GM23338 (cell line): ENCODE results near the gene FHAD1. TPM values are rescaled to one million over a fixed set of nuclear protein-coding genes. Genes with fewer than 3 reads are reported as not detected.

Experiments used
- ATAC-seq: fragments of 200-7000 bp; cut with Tn5 transposase; 3 replicates; pipeline ENCODE4 v1.9.1; 2020
- DNase-seq: peaks from one replicate; pipeline ENCODE4 v3.0.0-alpha.2; 2015; ENCODE audit warnings: low spot score
- H2AFZ ChIP-seq: fragments of 200-600 bp; sonication (generic); 2 replicates; pipeline ENCODE4 v1.8.0; 2016; ENCODE audit warnings: antibody characterized with exemption, mild to moderate bottlenecking, moderate library complexity
- H3F3A ChIP-seq: fragments of 200-600 bp; sonication (generic); replicated peaks from 2 replicates; pipeline ENCODE4 v1.8.0; 2017; ENCODE audit warnings: antibody characterized with exemption, mixed run types, low read depth
- H3K27ac ChIP-seq: fragments of 200-600 bp; sonication (generic); 2 replicates; pipeline ENCODE4 v1.6.1; 2016; ENCODE audit warnings: low read depth
- H3K27me3 ChIP-seq: fragments of 200-600 bp; sonication (generic); 2 replicates; pipeline ENCODE4 v1.8.0; 2016; ENCODE audit warnings: mild to moderate bottlenecking, mixed run types, moderate library complexity; ENCODE audit not compliant: insufficient read depth
- H3K36me3 ChIP-seq: fragments of 200-600 bp; sonication (generic); 2 replicates; pipeline ENCODE4 v1.8.0; 2016; ENCODE audit warnings: mild to moderate bottlenecking; ENCODE audit not compliant: insufficient read depth
- H3K4me1 ChIP-seq: fragments of 200-600 bp; sonication (generic); 2 replicates; pipeline ENCODE4 v1.8.0; 2016; ENCODE audit warnings: mild to moderate bottlenecking, moderate library complexity; ENCODE audit not compliant: insufficient read depth
- H3K4me2 ChIP-seq: fragments of 200-600 bp; sonication (generic); 2 replicates; pipeline ENCODE4 v1.7.1; 2017; ENCODE audit warnings: mixed run types
- H3K4me3 ChIP-seq: fragments of 200-600 bp; sonication (generic); 2 replicates; pipeline ENCODE4 v1.6.1; 2016; ENCODE audit warnings: mixed run types
- H3K79me2 ChIP-seq: fragments of 200-600 bp; sonication (generic); replicated peaks from 2 replicates; pipeline ENCODE4 v1.8.0; 2017; ENCODE audit warnings: mild to moderate bottlenecking; ENCODE audit not compliant: insufficient read depth
- H3K9me2 ChIP-seq: fragments of 200-600 bp; sonication (generic); 2 replicates; pipeline ENCODE4 v1.8.0; 2017; ENCODE audit not compliant: insufficient read depth
- H4K20me1 ChIP-seq: fragments of 200-600 bp; sonication (generic); replicated peaks from 2 replicates; pipeline ENCODE4 v1.8.0; 2017; ENCODE audit warnings: mild to moderate bottlenecking; ENCODE audit not compliant: insufficient read depth
- H3K27ac Mint-ChIP-seq: 2 replicates; pipeline ENCODE4 v1.8.0; 2020; ENCODE audit warnings: inconsistent platforms, mild to moderate bottlenecking, moderate library complexity, mixed read lengths
- H3K27me3 Mint-ChIP-seq: 3 replicates; pipeline ENCODE4 v1.8.0; 2022; ENCODE audit warnings: low read depth, mild to moderate bottlenecking, moderate library complexity, mixed read lengths, inconsistent platforms; ENCODE audit not compliant: insufficient read depth, poor library complexity
- H3K36me3 Mint-ChIP-seq: 3 replicates; pipeline ENCODE4 v1.8.0; 2021; ENCODE audit warnings: low read depth, mild to moderate bottlenecking, inconsistent platforms, moderate library complexity, mixed read lengths
- H3K4me1 Mint-ChIP-seq: 3 replicates; pipeline ENCODE4 v1.8.0; 2020; ENCODE audit warnings: mild to moderate bottlenecking, inconsistent platforms, mixed read lengths
- H3K4me3 Mint-ChIP-seq: 3 replicates; pipeline ENCODE4 v1.8.0; 2021; ENCODE audit warnings: moderate library complexity, mild to moderate bottlenecking, inconsistent platforms, mixed read lengths
- H3K9me3 Mint-ChIP-seq: 3 replicates; pipeline ENCODE4 v1.8.0; 2020; ENCODE audit warnings: moderate library complexity, mild to moderate bottlenecking, inconsistent platforms, mixed read lengths
- CREB1 ChIP-seq: fragments of 250-450 bp; sonication (Bioruptor Pico); IDR thresholded peaks from 2 replicates; pipeline ENCODE4 v1.5.0; 2020; ENCODE audit warnings: low read depth, mild to moderate bottlenecking, moderate library complexity
- EZH2 ChIP-seq: fragments of 200-600 bp; sonication (generic); IDR thresholded peaks from one replicate; pipeline ENCODE4 v1.8.0; 2017; ENCODE audit warnings: antibody characterized with exemption, mild to moderate bottlenecking, low read depth; ENCODE audit not compliant: unreplicated experiment
- EZH2phosphoT487 ChIP-seq: fragments of 200-600 bp; sonication (generic); IDR thresholded peaks from one replicate; pipeline ENCODE4 v1.8.1; 2018; ENCODE audit warnings: antibody characterized with exemption; ENCODE audit not compliant: unreplicated experiment
- JUNB ChIP-seq: IDR thresholded peaks from one replicate; pipeline ENCODE4 v1.6.1; 2016; ENCODE audit warnings: antibody characterized with exemption; ENCODE audit not compliant: unreplicated experiment
- NANOG ChIP-seq: IDR thresholded peaks from 2 replicates; pipeline ENCODE4 v1.6.1; 2016; ENCODE audit warnings: antibody characterized with exemption, borderline replicate concordance
- POLR2AphosphoS5 ChIP-seq: IDR thresholded peaks from 2 replicates; pipeline ENCODE4 v1.6.1; 2016; ENCODE audit warnings: antibody characterized with exemption, low read depth
- STAT1 ChIP-seq: IDR thresholded peaks from one replicate; pipeline ENCODE4 v1.6.1; 2016; ENCODE audit warnings: antibody characterized with exemption; ENCODE audit not compliant: unreplicated experiment
- ZNF114 ChIP-seq: fragments of 250-450 bp; sonication (Bioruptor Pico); IDR thresholded peaks from 2 replicates; pipeline ENCODE4 v1.5.0; 2020; ENCODE audit warnings: mild to moderate bottlenecking, moderate library complexity
- ZNF331 ChIP-seq: fragments of 250-450 bp; sonication (Bioruptor Pico); IDR thresholded peaks from 2 replicates; pipeline ENCODE4 v1.5.0; 2020; ENCODE audit warnings: low read depth, mild to moderate bottlenecking, moderate library complexity
- polyA plus RNA-seq: library from polyadenylated mRNA; unstranded; fragments of >200 nt; fragmentation: Nextera tagmentation; extraction: Ambion mirVana; gene quantifications from 2 replicates; pipeline ENCODE4 v1.2.1, GENCODE V29; 2016
- total RNA-seq: library from RNA; depleted of rRNA; stranded (reverse); fragments of >200 nt; shearing (Covaris generic); gene quantifications from 2 replicates; pipeline ENCODE4 v1.2.3, GENCODE V29; 2014
- TF ChIP-seq, protein P1 (sequence below), 2 experiments: fragments of 200-600 bp in 1 of 2; sonication (generic) in 1 of 2; conservative IDR thresholded peaks; 2 replicates each; pipeline versions ENCODE4 v1.5.1 to v1.6.1; 2016 to 2017; ENCODE audit warnings: antibody characterized with exemption in 2 of 2, low read depth in 2 of 2, mild to moderate bottlenecking in 2 of 2, moderate library complexity in 1 of 2
- TF ChIP-seq, protein P2 (sequence below): IDR thresholded peaks from 2 replicates; pipeline ENCODE4 v1.6.1; 2016; ENCODE audit warnings: antibody characterized with exemption
- TF ChIP-seq, protein P3 (sequence below): IDR thresholded peaks from one replicate; pipeline ENCODE4 v1.6.1; 2018; ENCODE audit warnings: antibody characterized with exemption; ENCODE audit not compliant: unreplicated experiment

Gene FHAD1
- total and polyA plus RNA-seq, 2 experiments from 2014 or later, result 1.8 to 3.3 TPM

DNA sequence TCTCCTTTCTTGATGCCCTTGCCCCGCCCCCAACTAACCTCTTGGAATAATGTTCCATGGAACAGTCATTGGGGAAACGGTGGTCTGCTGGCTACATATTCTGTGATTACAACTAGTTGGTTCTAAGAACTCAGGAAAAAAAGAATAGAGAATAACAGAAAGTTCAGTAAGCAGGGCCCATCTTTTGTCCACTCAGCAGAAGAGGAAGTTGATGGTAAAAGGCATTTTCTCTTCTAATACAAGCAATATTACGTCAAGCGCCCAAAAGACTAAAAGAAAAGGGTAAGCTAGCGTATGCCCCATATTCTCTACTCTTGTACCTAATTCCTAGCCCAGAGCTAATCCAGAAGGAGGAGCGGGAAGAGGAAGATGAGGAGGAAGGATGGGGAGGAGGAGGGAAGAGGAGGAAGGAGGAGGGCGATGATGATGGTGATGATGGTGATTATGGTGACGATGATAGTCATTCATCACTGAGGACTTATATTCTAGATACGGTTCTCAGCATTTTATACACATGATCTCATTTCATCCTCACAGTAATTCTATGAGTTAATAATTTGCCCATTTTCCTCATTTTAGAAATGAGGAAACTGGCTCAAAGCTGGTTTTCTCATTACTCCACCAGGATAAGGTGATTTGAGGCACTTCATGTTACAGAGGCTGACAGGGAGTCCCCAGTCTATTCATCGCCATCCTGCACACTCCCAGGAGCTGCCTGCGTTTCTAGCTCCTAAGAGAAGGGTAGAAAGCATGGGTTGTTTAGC lies 86.1 kb downstream of the FHAD1 start:
- ATAC-seq (no peak), DNase-seq (no peak)
- H3K4me2 ChIP-seq, result no peak overlapping the region
- Mint-ChIP-seq H3K27me3 (peaks cover 4% of the 10 kb centered on the region), H3K4me3 (no peak overlapping the region), H3K9me3 (peaks cover under 1% of the 10 kb centered on the region; the same call in 1 of the 3 replicates), H3K4me1 (no peaks in the 10 kb centered on the region), H3K27ac (no peak overlapping the region), H3K36me3 (no peaks in the 10 kb centered on the region; the same call in 2 of the 3 replicates)
- H3K4me1 ChIP-seq, result no peaks in the 10 kb centered on the region
- no peaks in the 10 kb centered on the region for H3K36me3 ChIP-seq
- no peaks in the 10 kb centered on the region for H3K27me3 ChIP-seq
- no peak overlapping the region for H2AFZ ChIP-seq
- no peaks in the 10 kb centered on the region for H4K20me1 ChIP-seq
- TF ChIP-seq STAT1 (no peak), ZNF331 (CRISPR knock-in tag) (no peak), NANOG (no peak), ZNF114 (no peak), JUNB (no peak), EZH2phosphoT487 (no peak), POLR2AphosphoS5 (no peak), EZH2 (no peak), CREB1 (no peak)
- TF ChIP-seq, protein P1, sequence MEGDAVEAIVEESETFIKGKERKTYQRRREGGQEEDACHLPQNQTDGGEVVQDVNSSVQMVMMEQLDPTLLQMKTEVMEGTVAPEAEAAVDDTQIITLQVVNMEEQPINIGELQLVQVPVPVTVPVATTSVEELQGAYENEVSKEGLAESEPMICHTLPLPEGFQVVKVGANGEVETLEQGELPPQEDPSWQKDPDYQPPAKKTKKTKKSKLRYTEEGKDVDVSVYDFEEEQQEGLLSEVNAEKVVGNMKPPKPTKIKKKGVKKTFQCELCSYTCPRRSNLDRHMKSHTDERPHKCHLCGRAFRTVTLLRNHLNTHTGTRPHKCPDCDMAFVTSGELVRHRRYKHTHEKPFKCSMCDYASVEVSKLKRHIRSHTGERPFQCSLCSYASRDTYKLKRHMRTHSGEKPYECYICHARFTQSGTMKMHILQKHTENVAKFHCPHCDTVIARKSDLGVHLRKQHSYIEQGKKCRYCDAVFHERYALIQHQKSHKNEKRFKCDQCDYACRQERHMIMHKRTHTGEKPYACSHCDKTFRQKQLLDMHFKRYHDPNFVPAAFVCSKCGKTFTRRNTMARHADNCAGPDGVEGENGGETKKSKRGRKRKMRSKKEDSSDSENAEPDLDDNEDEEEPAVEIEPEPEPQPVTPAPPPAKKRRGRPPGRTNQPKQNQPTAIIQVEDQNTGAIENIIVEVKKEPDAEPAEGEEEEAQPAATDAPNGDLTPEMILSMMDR (conservative IDR thresholded peaks at IDR 0.05; ENCODE audit: low read depth in 2 of 2), result no peak
- TF ChIP-seq, protein P2, sequence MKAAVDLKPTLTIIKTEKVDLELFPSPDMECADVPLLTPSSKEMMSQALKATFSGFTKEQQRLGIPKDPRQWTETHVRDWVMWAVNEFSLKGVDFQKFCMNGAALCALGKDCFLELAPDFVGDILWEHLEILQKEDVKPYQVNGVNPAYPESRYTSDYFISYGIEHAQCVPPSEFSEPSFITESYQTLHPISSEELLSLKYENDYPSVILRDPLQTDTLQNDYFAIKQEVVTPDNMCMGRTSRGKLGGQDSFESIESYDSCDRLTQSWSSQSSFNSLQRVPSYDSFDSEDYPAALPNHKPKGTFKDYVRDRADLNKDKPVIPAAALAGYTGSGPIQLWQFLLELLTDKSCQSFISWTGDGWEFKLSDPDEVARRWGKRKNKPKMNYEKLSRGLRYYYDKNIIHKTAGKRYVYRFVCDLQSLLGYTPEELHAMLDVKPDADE, result no peak
- TF ChIP-seq, protein P3, sequence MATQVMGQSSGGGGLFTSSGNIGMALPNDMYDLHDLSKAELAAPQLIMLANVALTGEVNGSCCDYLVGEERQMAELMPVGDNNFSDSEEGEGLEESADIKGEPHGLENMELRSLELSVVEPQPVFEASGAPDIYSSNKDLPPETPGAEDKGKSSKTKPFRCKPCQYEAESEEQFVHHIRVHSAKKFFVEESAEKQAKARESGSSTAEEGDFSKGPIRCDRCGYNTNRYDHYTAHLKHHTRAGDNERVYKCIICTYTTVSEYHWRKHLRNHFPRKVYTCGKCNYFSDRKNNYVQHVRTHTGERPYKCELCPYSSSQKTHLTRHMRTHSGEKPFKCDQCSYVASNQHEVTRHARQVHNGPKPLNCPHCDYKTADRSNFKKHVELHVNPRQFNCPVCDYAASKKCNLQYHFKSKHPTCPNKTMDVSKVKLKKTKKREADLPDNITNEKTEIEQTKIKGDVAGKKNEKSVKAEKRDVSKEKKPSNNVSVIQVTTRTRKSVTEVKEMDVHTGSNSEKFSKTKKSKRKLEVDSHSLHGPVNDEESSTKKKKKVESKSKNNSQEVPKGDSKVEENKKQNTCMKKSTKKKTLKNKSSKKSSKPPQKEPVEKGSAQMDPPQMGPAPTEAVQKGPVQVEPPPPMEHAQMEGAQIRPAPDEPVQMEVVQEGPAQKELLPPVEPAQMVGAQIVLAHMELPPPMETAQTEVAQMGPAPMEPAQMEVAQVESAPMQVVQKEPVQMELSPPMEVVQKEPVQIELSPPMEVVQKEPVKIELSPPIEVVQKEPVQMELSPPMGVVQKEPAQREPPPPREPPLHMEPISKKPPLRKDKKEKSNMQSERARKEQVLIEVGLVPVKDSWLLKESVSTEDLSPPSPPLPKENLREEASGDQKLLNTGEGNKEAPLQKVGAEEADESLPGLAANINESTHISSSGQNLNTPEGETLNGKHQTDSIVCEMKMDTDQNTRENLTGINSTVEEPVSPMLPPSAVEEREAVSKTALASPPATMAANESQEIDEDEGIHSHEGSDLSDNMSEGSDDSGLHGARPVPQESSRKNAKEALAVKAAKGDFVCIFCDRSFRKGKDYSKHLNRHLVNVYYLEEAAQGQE, result no peak
- H3K27ac ChIP-seq, result no peak overlapping the region
- H3F3A ChIP-seq, result no peaks in the 10 kb centered on the region
- H3K4me3 ChIP-seq, result no peak overlapping the region
- H3K79me2 ChIP-seq, result no peaks in the 10 kb centered on the region
- H3K9me2 ChIP-seq, result no peaks in the 10 kb centered on the region
